HepG2 (cell line): ENCODE data around the gene TBC1D16. TPM values are rescaled to one million over a fixed set of nuclear protein-coding genes. Genes with fewer than 3 reads are reported as not detected.

Experiments
- ETV5 ChIP-seq: IDR thresholded peaks from 2 replicates; pipeline ENCODE4 v1.6.1; 2018; ENCODE audit warnings: missing biosample characterization, missing genetic modification reagents, inconsistent platforms, borderline replicate concordance
- JDP2 ChIP-seq: sonication (generic); formaldehyde crosslinking; IDR thresholded peaks from 2 replicates; pipeline ENCODE4 v1.8.1; 2022; ENCODE audit warnings: missing genetic modification reagents, borderline replicate concordance
- MEIS2 ChIP-seq: sonication (generic); formaldehyde crosslinking; IDR thresholded peaks from 2 replicates; pipeline ENCODE4 v1.9.0; 2021; ENCODE audit warnings: mild to moderate bottlenecking, missing genetic modification reagents
- PRPF4 ChIP-seq: fragments of 200-400 bp; formaldehyde crosslinking; IDR thresholded peaks from 2 replicates; pipeline ENCODE4 v1.6.1; 2016; ENCODE audit warnings: low read length, low read depth; ENCODE audit not compliant: poor library complexity, severe bottlenecking
- SAP130 ChIP-seq: IDR thresholded peaks from 2 replicates; pipeline ENCODE4 v1.6.1; 2016; ENCODE audit warnings: low read depth
- STAG1 ChIP-seq: sonication (generic); formaldehyde crosslinking; IDR thresholded peaks from 2 replicates; pipeline ENCODE4 v1.4.0; 2020; ENCODE audit warnings: missing genetic modification reagents
- TBX2 ChIP-seq: sonication (generic); formaldehyde crosslinking; IDR thresholded peaks from 2 replicates; pipeline ENCODE4 v1.5.0; 2020; ENCODE audit warnings: missing genetic modification reagents, mild to moderate bottlenecking, borderline replicate concordance
- TOE1 ChIP-seq: sonication (generic); formaldehyde crosslinking; IDR thresholded peaks from 2 replicates; pipeline ENCODE4 v1.4.0; 2020; ENCODE audit warnings: mild to moderate bottlenecking, missing genetic modification reagents
- ZBTB21 ChIP-seq: sonication (generic); formaldehyde crosslinking; IDR thresholded peaks from 2 replicates; pipeline ENCODE4 v1.4.0; 2020; ENCODE audit warnings: missing genetic modification reagents
- ZFP36 ChIP-seq: fragments of 150-350 bp; IDR thresholded peaks from 2 replicates; pipeline ENCODE4 v1.6.1; 2018; ENCODE audit warnings: borderline replicate concordance, low read length, low read depth; ENCODE audit not compliant: partially characterized antibody
- ZNF143 ChIP-seq: sonication (generic); formaldehyde crosslinking; IDR thresholded peaks from 2 replicates; pipeline ENCODE4 v1.4.0; 2020; ENCODE audit warnings: missing genetic modification reagents
- ZNF44 ChIP-seq: sonication (generic); formaldehyde crosslinking; IDR thresholded peaks from 2 replicates; pipeline ENCODE4 v1.5.1; 2020; ENCODE audit warnings: mild to moderate bottlenecking, missing genetic modification reagents
- ZNF703 ChIP-seq: sonication (generic); formaldehyde crosslinking; IDR thresholded peaks from 2 replicates; pipeline ENCODE4 v1.5.1; 2020; ENCODE audit warnings: missing genetic modification reagents, mild to moderate bottlenecking, moderate library complexity, borderline replicate concordance
- polyA plus RNA-seq, 8 experiments: library from polyadenylated mRNA; depleted of rRNA in 3 of 8; stranded (reverse) in 7 of 8; unstranded in 1 of 8; fragments of >200 nt; fragmentation: Illumina TruSeq in 4 of 8; extraction: Trizol in 4 of 8; gene quantifications; 2 replicates each; pipeline versions ENCODE4 v1.2.1 to v1.2.3, GENCODE V29; 2011 to 2016; ENCODE audit warnings: low read depth in 4 of 8, missing spikeins in 1 of 8, mixed read lengths in 1 of 8; ENCODE audit not compliant: insufficient read depth in 1 of 8
- total RNA-seq, 5 experiments: library from RNA; depleted of rRNA; stranded (reverse); fragments of >200 nt; fragmentation: Illumina TruSeq; extraction: Trizol; gene quantifications; 2 replicates each; pipeline ENCODE4 v1.2.3, GENCODE V29; 2016; ENCODE audit warnings: low read depth in 1 of 5
- TF ChIP-seq, protein P1 (sequence below): sonication (generic); formaldehyde crosslinking; IDR thresholded peaks from 2 replicates; pipeline ENCODE4 v1.4.0; 2020; ENCODE audit warnings: mild to moderate bottlenecking, missing genetic modification reagents
- TF ChIP-seq, protein P2 (sequence below): sonication (generic); formaldehyde crosslinking; IDR thresholded peaks from 2 replicates; pipeline ENCODE4 v1.4.0; 2020; ENCODE audit warnings: mild to moderate bottlenecking, missing genetic modification reagents
- TF ChIP-seq, protein P3 (sequence below): IDR thresholded peaks from 2 replicates; pipeline ENCODE4 v1.6.1; 2016; ENCODE audit warnings: mild to moderate bottlenecking
- TF ChIP-seq, protein P4 (sequence below): sonication (generic); formaldehyde crosslinking; IDR thresholded peaks from 2 replicates; pipeline ENCODE4 v1.4.0; 2020; ENCODE audit warnings: low read depth, mild to moderate bottlenecking, missing genetic modification reagents

TBC1D16 gene
- total and polyA plus RNA-seq, 2 of the 13 experiments (the other 11 are each of a cell fraction or from before 2014, with no cell fraction given): 14.9 to 24.9 TPM

DNA sequence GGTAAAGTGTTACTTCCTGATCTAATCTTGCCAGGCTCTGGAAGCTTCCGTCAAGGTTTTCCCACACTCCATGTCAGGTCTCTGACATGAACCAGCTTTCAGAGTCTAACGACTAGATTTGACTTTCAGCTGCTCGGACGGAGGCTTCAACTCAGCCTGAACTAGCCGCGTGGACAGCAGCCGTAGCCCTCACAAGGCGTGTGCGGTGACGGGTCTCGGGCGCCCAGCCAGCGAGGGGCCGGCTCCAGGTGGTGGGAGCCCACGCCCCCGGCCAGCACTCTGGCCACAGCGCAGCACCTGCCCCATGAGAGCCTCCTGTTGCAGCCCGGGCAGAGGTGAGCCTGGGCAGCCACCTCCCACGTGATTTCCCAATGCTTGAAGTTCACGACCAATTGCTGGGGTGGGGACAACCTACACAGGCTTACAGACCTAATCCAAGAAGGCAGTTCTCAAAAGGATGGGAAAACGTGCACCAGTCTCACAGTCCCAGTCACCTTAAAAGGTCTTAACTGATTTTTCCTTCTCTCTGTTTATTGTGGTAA lies 45.5 kb downstream of the TBC1D16 start (continued):
- TF ChIP-seq, protein P1, sequence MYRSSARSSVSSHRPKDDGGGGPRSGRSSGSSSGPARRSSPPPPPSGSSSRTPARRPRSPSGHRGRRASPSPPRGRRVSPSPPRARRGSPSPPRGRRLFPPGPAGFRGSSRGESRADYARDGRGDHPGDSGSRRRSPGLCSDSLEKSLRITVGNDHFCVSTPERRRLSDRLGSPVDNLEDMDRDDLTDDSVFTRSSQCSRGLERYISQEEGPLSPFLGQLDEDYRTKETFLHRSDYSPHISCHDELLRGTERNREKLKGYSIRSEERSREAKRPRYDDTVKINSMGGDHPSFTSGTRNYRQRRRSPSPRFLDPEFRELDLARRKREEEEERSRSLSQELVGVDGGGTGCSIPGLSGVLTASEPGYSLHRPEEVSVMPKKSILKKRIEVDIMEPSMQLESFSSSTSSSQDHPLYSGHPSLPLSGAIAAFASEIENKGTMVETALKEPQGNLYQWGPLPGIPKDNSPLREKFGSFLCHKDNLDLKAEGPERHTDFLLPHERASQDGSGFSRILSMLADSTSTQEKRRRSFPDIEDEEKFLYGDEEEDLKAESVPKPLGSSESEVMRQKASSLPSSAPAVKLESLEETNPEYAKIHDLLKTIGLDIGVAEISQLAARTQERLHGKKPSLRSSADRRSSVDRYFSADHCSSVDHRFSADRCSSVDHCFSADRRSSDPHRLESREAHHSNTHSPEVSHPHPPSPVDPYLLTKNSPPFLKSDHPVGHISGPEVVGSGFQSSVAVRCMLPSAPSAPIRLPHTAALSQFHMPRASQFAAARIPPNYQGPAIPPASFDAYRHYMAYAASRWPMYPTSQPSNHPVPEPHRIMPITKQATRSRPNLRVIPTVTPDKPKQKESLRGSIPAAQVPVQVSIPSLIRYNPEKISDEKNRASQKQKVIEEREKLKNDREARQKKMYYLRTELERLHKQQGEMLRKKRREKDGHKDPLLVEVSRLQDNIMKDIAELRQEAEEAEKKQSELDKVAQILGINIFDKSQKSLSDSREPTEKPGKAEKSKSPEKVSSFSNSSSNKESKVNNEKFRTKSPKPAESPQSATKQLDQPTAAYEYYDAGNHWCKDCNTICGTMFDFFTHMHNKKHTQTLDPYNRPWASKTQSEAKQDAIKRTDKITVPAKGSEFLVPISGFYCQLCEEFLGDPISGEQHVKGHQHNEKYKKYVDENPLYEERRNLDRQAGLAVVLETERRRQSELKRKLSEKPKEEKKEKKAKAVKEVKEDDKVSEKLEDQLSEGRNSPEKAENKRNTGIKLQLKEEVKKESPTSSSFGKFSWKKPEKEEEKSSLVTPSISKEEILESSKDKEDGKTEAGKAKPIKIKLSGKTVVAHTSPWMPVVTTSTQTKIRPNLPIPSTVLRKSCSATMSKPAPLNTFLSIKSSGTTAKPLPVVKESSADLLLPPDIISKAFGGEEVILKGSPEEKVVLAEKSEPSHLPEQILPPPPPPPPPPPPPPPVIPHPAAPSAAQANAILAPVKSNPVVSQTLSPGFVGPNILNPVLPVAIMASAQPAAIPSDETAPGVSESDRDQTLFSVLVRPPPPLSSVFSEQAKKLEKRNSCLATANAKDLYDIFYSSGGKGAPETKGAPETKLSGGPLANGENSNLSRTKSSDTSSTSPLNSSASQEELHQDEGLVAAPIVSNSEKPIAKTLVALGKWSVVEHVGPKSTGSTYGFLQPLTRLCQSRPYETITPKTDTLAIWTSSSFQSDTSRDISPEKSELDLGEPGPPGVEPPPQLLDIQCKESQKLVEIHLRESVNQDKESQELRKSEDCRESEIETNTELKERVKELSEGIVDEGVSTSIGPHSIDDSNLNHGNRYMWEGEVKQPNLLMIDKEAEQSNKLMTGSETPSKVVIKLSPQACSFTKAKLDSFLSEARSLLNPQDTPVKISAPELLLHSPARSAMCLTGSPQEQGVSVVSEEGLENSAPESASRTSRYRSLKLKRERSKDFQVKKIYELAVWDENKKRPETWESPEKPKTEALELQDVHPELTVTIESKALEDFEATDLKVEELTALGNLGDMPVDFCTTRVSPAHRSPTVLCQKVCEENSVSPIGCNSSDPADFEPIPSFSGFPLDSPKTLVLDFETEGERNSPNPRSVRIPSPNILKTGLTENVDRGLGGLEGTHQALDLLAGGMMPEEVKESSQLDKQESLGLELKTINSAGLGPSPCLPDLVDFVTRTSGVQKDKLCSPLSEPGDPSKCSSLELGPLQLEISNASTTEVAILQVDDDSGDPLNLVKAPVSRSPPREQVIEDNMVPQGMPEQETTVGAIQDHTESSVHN: peak; percentile 73; the same call in 1 of the 2 replicates
- TF ChIP-seq, protein P2, sequence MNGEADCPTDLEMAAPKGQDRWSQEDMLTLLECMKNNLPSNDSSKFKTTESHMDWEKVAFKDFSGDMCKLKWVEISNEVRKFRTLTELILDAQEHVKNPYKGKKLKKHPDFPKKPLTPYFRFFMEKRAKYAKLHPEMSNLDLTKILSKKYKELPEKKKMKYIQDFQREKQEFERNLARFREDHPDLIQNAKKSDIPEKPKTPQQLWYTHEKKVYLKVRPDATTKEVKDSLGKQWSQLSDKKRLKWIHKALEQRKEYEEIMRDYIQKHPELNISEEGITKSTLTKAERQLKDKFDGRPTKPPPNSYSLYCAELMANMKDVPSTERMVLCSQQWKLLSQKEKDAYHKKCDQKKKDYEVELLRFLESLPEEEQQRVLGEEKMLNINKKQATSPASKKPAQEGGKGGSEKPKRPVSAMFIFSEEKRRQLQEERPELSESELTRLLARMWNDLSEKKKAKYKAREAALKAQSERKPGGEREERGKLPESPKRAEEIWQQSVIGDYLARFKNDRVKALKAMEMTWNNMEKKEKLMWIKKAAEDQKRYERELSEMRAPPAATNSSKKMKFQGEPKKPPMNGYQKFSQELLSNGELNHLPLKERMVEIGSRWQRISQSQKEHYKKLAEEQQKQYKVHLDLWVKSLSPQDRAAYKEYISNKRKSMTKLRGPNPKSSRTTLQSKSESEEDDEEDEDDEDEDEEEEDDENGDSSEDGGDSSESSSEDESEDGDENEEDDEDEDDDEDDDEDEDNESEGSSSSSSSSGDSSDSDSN (CRISPR knock-in tag): peak; percentile 79
- TF ChIP-seq ZNF143 (CRISPR knock-in tag) (no peak; the same call in 1 of the 2 replicates), JDP2 (CRISPR knock-in tag) (no peak), TOE1 (CRISPR knock-in tag) (no peak), MEIS2 (CRISPR knock-in tag) (peak; percentile 61), ETV5 (CRISPR knock-in tag) (peak; percentile 35; the same call in 1 of the 2 replicates), ZNF44 (CRISPR knock-in tag) (no peak), STAG1 (CRISPR knock-in tag) (no peak), TBX2 (CRISPR knock-in tag) (peak; percentile 87; the same call in 1 of the 2 replicates), ZNF703 (CRISPR knock-in tag) (no peak), PRPF4 (no peak), SAP130 (peak; percentile 81), ZBTB21 (CRISPR knock-in tag) (0 out of 2 replicates have a peak, but pooled peaks have one; percentile 16), ZFP36 (no peak)
- TF ChIP-seq, protein P3, sequence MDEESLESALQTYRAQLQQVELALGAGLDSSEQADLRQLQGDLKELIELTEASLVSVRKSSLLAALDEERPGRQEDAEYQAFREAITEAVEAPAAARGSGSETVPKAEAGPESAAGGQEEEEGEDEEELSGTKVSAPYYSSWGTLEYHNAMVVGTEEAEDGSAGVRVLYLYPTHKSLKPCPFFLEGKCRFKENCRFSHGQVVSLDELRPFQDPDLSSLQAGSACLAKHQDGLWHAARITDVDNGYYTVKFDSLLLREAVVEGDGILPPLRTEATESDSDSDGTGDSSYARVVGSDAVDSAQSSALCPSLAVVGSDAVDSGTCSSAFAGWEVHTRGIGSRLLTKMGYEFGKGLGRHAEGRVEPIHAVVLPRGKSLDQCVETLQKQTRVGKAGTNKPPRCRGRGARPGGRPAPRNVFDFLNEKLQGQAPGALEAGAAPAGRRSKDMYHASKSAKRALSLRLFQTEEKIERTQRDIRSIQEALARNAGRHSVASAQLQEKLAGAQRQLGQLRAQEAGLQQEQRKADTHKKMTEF (CRISPR knock-in tag): peak; percentile 84; the same call in 1 of the 2 replicates
- TF ChIP-seq, protein P4, sequence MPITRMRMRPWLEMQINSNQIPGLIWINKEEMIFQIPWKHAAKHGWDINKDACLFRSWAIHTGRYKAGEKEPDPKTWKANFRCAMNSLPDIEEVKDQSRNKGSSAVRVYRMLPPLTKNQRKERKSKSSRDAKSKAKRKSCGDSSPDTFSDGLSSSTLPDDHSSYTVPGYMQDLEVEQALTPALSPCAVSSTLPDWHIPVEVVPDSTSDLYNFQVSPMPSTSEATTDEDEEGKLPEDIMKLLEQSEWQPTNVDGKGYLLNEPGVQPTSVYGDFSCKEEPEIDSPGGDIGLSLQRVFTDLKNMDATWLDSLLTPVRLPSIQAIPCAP (CRISPR knock-in tag): no peak
